ENCODE data around the gene CAMK2A.
"Not testable (repeated sequence)": the region's sequence is repeated elsewhere in the genome, so short reads cannot be mapped to it uniquely, and the experiment has no call there.

The CAMK2A gene

GRCh38 chr5:150235500-150235854, 54.1 kb downstream of the CAMK2A start:
- no peak for DNase-seq (ENCODE audit: low read depth)

- DNase-seq (ENCODE audit: low read depth), result no peak
Observed at GRCh38 chr5:150234576-150235499, 54.7 kb downstream of the CAMK2A start.

GRCh38 chr5:150233706-150234105, 55.9 kb downstream of the CAMK2A start:
- DNase-seq (ENCODE audit: low read depth), result not testable (repeated sequence)

GRCh38 chr5:150230842-150231241, 58.7 kb downstream of the CAMK2A start:
- no peak for DNase-seq (ENCODE audit: low read depth)

- DNase-seq (ENCODE audit: low read depth), result no peak
Observed at GRCh38 chr5:150229571-150229970, 60.0 kb downstream of the CAMK2A start.

GRCh38 chr5:150227606-150228273, 61.8 kb downstream of the CAMK2A start:
- no peak for DNase-seq (ENCODE audit: low read depth)

GRCh38 chr5:150227036-150227435, 62.5 kb downstream of the CAMK2A start:
- DNase-seq (ENCODE audit: low read depth), result no peak

- DNase-seq (ENCODE audit: low read depth), result no peak
Observed at GRCh38 chr5:150224483-150225027, 65.0 kb downstream of the CAMK2A start.

- no peak for DNase-seq (ENCODE audit: low read depth)
Observed at GRCh38 chr5:150223474-150223873, 66.1 kb downstream of the CAMK2A start.

GRCh38 chr5:150222906-150223305, 66.7 kb downstream of the CAMK2A start:
- DNase-seq (ENCODE audit: low read depth), result no peak

GRCh38 chr5:150221471-150221870, 68.1 kb downstream of the CAMK2A start:
- DNase-seq (ENCODE audit: low read depth), result no peak

- DNase-seq (ENCODE audit: low read depth), result no peak
Observed at GRCh38 chr5:150219861-150220260, 69.7 kb downstream of the CAMK2A start.

- DNase-seq (ENCODE audit: low read depth), result no peak
Observed at GRCh38 chr5:150219142-150219541, 70.4 kb downstream of the CAMK2A start.

GRCh38 chr5:150218693-150219035, 70.9 kb downstream of the CAMK2A start:
- DNase-seq (ENCODE audit: low read depth), result no peak

- DNase-seq (ENCODE audit: low read depth), result peak; percentile 66
Observed at GRCh38 chr5:150217873-150218692, 71.5 kb downstream of the CAMK2A start.

- no peak for DNase-seq (ENCODE audit: low read depth)
Observed at GRCh38 chr5:150217038-150217437, 72.5 kb downstream of the CAMK2A start.

- DNase-seq (ENCODE audit: low read depth), result no peak
Observed at GRCh38 chr5:150215979-150216944, 73.3 kb downstream of the CAMK2A start.

- DNase-seq (ENCODE audit: low read depth), result no peak
Observed at GRCh38 chr5:150214289-150214688, 75.3 kb downstream of the CAMK2A start.

- DNase-seq (ENCODE audit: low read depth), result no peak
Observed at GRCh38 chr5:150213530-150213929, 76.0 kb downstream of the CAMK2A start.

GRCh38 chr5:150211156-150212030, 78.2 kb downstream of the CAMK2A start:
- no peak for DNase-seq (ENCODE audit: low read depth)

All from stimulated activated CD8-positive, alpha-beta memory T cell treated with anti-CD3 and anti-CD28 coated beads, Interleukin-12 subunit alpha, Interleukin-12 subunit beta, amount 100 ng/mL, for 1 hour (primary cell).